NB4 (cell line): ENCODE data around the gene GRIK4.

Experiments
- TF ChIP-seq, protein P1 (sequence below): IDR thresholded peaks from 2 replicates; pipeline ENCODE4 v1.6.1; 2011; ENCODE audit warnings: low read depth, low read length
- TF ChIP-seq, protein P2 (sequence below): IDR thresholded peaks from one replicate; pipeline ENCODE4 v1.5.1; 2012; ENCODE audit warnings: low read depth, low read length

GRCh38 chr11:120883404-120884080, 372.0 kb downstream of the GRIK4 start:
- TF ChIP-seq, protein P1, sequence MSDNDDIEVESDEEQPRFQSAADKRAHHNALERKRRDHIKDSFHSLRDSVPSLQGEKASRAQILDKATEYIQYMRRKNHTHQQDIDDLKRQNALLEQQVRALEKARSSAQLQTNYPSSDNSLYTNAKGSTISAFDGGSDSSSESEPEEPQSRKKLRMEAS = no peak
- TF ChIP-seq, protein P2, sequence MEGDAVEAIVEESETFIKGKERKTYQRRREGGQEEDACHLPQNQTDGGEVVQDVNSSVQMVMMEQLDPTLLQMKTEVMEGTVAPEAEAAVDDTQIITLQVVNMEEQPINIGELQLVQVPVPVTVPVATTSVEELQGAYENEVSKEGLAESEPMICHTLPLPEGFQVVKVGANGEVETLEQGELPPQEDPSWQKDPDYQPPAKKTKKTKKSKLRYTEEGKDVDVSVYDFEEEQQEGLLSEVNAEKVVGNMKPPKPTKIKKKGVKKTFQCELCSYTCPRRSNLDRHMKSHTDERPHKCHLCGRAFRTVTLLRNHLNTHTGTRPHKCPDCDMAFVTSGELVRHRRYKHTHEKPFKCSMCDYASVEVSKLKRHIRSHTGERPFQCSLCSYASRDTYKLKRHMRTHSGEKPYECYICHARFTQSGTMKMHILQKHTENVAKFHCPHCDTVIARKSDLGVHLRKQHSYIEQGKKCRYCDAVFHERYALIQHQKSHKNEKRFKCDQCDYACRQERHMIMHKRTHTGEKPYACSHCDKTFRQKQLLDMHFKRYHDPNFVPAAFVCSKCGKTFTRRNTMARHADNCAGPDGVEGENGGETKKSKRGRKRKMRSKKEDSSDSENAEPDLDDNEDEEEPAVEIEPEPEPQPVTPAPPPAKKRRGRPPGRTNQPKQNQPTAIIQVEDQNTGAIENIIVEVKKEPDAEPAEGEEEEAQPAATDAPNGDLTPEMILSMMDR = no peak
